GM12801 (cell line): Measurements from ENCODE around the gene PLXNA4.

Experiments
- TF ChIP-seq, protein P1 (sequence below): IDR thresholded peaks from one replicate; pipeline ENCODE4 v1.5.1; 2011; ENCODE audit warnings: control low read depth; ENCODE audit not compliant: insufficient read length; ENCODE audit errors: extremely low read depth

PLXNA4 gene

DNA sequence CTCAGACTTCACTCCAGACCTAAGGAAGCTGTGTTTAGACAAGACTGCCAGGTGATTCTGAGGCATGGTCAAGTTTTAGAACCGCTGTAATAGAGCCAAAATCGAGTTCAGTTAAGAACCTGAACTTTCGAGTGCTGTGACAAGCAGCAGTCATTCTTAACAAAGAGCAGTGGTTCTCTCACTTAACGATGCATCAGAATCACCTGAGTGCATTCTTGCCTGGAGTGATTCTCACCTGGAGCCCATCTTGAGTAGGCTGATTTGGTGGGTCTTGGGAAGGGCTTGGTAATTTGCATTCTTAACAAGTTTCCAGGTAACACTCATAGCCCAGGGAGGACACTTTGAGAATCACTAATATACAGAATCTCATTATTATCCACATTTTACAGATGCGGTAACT, 44.7 kb downstream of the PLXNA4 start:
- TF ChIP-seq, protein P1, sequence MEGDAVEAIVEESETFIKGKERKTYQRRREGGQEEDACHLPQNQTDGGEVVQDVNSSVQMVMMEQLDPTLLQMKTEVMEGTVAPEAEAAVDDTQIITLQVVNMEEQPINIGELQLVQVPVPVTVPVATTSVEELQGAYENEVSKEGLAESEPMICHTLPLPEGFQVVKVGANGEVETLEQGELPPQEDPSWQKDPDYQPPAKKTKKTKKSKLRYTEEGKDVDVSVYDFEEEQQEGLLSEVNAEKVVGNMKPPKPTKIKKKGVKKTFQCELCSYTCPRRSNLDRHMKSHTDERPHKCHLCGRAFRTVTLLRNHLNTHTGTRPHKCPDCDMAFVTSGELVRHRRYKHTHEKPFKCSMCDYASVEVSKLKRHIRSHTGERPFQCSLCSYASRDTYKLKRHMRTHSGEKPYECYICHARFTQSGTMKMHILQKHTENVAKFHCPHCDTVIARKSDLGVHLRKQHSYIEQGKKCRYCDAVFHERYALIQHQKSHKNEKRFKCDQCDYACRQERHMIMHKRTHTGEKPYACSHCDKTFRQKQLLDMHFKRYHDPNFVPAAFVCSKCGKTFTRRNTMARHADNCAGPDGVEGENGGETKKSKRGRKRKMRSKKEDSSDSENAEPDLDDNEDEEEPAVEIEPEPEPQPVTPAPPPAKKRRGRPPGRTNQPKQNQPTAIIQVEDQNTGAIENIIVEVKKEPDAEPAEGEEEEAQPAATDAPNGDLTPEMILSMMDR: no peak

DNA sequence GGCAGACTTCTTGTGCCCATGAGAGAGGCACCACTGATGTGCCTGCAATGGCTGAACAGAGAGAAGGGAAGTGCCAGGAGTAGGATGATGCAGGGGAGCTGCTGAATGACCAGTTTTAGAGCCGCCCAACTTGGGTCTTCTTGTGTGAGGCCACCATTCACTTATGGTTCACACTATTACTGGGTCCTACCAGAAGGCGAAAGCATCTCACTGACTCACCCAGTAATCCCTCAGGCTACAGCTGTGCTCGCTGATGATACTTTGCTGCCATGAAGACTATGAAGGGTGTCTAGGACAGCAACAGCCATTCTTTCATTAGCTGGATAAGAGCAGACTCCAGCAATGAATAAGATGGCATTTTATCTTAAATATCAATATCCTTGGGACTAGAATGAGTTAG, 47.6 kb downstream of the PLXNA4 start:
- TF ChIP-seq, protein P1: no peak

DNA sequence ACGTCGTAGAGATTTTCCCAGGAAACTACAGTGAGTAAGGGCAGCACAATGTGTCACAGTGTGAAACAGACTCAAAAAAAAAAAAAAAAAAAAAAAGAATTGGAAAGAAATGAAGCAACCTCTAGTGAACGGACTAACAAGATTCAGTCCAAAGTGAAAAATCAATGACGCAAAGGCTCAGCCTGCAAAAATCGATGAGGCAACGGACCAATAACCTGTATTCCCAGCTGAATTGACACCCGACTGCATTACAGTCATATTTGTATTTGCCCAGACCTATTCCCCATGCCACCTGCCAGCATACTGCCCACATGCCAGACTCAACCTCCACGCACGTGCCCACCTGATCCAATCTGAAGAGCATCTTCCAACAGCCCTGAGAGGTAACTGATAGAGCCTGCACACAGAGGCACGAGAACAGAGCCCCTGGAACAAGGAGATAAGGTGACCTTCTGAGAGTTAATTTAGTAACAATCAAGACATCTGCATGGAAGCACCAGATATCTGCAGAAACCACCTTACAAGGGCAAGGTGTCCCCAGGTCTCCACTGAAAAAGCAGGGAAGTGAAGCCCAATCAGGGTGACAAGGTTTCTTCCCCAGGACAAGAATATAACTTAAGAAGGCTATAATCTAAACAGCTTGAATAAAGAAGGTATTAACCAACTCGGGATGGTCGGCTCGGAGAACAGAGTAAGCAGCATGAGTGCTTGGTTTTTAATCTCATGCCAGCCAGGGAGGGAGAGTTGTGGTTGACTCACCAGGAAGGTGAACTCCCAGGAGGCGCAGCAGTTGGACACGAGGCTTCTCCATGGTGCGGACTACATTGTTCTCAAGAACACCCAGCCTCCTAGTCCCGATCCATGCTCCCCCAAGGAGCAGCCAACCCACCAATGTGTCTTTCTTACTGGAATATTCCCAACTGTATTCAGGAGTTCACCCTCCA, 48.5 kb downstream of the PLXNA4 start:
- TF ChIP-seq, protein P1: no peak

DNA sequence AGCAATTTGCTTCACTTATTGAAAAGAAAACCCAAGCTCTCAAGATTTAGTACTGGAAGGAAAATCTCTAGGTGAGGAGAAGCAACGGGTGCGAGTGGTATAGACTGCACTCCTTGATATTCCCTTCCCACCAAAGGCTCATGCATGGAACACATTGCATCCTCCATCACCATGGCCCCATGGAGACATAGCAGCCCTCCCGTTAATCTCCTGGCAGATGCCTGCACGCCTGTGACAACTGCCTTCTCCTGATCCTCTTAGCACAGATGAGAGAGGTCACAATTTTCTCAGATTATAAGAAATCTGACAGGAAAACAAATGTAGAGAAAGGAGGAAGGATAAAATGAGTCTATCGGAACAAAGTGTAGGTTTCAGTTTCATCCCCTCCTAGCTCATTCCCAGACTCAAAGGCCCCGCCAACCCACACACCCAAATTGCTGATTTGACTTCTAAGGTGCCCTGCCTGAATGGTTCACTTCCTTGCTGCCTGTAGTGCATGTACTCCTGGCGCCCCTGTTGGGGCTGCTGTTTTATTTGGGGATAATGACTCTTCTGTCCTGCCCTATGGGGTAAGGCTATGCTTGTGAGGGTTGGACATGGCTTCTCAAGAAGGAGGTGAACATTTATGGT, 50.0 kb downstream of the PLXNA4 start:
- TF ChIP-seq, protein P1: no peak

DNA sequence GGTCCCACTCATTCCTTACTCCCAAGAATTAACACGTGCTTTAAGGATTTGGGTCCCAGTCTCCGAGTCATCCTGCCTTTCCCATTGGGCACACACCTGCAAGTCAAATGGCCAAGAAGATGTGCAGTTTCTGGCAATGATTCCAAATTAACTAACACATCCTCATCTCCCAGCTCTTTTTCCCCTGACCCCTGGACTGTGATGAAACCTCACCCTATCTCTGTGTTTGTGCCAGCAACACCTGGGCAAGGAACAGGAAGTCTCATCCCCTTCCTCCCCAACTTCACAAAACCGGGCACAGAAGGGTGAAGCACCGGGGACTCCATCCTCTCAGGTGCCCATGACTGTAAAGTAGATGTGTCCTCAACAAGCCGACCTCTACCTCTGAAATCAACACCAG, 54.8 kb downstream of the PLXNA4 start:
- TF ChIP-seq, protein P1: no peak

DNA sequence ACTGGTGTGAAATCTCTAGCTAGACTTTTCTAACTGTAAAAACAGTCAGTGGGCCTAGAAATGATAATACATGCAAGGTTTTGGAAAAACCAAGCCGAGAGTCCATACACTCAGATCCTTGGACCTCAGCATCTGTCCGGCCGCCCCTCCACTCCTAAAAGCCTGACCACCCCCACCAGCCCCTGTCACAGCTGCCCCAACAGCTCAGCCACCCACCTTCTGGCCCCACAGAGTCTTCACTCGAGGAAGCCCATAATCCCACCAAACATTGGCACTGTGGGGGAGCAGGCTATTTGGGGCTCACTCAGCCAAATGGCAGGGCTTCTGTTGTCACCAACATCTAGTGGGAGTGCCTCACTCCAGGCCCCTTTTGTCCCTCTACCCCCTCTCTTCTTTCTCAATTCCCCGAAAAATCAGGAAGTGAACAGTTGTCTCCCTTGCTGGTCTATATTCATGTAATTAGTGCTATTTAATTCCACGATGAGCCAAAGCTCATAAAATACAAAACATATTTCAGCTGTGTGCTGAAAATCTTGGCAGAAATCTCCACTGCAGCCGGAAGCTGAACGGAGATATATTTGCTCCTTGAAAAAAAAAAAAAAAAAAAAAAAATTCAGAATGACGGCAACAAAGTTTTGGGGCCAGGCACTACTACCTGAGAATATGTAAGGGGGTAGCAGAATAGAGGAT, 55.5 kb downstream of the PLXNA4 start:
- TF ChIP-seq, protein P1: no peak

DNA sequence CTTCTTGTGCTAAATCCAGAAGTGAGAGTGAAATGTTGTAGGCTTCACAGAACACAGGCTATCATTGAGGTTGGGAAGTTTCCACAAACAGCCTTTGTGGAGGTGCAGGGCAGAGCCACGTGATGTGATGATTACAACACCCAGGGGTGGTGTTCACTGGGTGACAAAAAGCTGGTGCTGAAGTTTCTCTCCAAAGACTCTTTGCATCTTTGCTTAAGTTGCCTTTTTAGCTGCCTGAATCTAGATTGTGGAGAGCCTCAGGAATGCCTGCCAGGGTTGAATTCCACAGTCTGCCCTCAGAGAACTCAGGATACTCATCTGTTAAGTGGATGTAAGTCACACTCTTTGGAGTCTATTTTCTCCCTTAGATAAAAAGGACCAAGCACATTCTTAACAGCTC, 56.3 kb downstream of the PLXNA4 start:
- TF ChIP-seq, protein P1: no peak
